GM18508 (cell line): ENCODE results near the gene FAM9C.
"Not testable (repeated sequence)": the region's sequence is repeated elsewhere in the genome, so short reads cannot be mapped to it uniquely, and the experiment has no call there.

Experiments
- ATAC-seq: cut with Tn5 transposase; IDR thresholded peaks from one replicate; pipeline ENCODE4 v1.9.1; 2021; ENCODE audit warnings: moderate number of reproducible peaks; ENCODE audit not compliant: insufficient read depth, unreplicated experiment

FAM9C gene

DNA sequence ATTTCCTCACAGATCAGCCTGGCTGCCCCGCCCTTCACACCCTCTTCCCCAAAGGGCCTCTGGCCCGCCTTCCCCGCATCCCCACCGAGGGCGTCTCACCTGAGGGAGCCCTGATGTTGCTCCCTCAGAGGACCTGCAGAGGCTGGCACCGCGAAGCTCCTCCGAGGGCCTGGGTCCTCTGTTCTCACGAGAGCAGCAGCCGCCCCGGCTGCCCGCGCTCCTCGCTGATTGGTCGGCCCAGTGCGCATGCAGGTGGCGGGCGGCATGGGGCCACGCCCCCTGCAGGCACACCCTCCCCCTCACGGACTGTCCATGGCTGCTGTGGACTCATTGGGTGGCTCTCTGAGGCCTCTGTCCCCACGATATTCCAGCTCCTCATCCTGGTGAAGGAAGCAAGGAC, at the start of gene FAM9C:
Gene FAM9C (minus strand): TSS at position 180 of the 400 bp plus-strand sequence. CDS start 831 bp downstream, outside the sequence.
- no peak for ATAC-seq

DNA sequence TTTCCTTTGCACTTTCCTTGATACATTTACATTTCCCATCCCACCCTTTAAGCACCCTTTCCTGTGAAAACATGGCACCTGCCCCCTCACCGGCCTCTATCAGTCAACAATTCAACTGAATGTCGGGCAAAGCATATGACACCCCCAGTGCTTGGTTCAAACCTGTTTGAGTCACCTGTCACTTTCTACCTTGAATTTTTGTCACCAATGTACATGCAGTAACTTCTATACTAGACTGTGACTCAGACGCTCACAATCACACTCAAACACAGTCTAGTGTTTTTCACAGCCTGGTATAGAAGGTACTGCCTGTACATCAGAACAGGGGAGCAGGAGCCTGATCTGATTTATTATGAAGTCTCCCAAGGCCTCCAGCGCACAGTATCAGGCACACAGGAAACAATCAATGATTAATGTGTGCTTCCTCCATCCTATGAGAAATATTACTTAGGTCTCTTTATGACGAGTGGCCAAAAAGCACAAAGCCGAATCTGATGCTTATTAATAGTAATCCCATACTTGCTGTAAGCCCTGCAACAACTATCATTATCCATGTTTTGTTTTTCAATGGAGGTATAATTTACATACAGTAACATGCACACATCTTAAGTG, 49.2 kb upstream of the FAM9C start:
- no peak for ATAC-seq

DNA sequence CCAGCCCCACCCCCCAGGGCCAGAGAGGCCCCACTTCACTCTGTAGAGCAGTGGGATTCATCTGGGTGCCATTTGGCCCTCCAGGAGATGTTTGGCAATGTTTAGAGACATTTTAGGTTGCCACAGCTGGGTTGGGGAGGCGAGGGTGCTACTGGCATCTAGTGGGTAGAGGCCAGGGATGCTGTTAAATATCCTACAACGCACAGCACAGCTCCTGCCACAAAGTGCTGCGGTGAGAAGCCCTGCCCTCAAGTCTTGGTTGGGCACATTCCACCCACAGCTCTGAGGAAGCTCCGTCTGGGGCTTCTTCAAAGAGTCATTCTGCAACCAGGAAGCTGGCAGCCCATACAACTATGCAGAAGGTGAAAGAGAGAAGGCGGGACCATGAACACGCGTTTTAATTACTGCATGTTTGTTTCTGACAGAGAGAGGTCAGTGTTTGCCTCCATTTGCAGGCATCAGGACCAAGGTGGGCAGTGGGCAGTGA, 48.1 kb upstream of the FAM9C start:
- peak; percentile 58 for ATAC-seq

GRCh38 chrX:13091111-13091765, 46.8 kb upstream of the FAM9C start:
- ATAC-seq, result no peak

DNA sequence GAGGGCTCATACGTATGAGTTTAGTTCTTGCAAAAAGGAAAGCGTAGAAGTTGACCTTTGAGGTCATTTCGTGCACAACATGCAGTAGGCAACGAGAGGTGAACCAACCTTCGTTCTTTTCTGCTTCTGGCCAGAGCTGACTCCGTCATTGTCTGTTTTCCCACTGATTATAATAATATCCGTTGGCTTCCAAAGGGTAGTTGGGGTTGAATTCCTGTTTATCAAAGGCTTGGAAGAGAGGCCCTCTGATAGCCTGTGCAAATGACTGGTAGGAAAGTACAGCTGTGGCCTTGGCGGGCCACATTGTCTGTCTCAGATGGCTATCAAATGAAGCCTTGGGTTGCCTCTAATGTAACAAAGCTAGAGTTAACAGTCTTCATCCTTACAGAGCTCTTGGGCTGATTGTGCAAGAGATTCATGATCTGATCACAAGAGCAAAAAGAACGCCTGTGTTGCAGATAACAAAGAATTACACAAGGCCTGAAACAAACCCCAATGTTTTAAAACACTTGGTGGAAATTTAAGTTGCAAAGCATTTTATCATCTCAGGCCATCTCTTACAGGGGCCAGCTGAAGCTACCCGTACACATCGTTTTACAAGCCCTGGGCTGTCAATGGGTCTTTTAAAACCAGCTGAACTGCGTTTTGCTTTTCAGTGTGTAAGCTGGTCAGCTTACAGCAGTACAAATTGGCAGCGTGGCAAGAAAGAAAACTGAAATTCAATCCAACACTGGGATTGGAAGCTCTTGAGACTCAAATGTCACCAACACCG, 46.1 kb upstream of the FAM9C start:
- ATAC-seq, result no peak

DNA sequence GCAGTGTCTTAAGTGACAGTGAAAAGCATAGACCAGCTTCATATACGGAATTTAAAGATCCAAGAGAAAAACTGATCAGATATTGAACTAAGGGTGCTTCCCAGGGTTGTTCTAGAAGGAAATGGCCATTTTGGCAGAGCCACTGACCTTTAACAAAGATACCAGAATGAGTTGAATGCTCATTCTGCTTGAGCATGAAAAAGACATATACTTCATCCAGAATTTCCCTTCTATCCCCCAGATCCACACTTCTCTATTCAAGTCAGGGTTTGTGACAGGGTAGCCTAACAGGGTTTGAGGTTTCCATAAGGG, 45.6 kb upstream of the FAM9C start:
- ATAC-seq, result no peak

DNA sequence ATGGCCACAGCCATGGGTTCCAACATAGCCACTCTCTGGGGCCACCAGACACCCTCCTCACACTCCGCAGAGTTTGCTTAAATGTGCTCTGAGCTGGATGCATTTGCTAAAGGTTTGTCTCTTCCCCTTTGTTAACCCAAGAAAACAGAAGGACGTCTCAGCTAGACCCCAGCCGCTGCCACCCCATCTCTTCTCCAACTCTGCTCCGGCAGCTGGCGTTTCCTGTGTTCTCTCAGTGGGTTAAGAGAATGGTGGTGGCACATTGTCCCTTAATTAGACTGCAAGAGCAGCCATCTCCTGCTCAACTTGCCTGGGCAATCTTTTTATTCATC, 43.7 kb upstream of the FAM9C start:
- no peak for ATAC-seq

- peak; percentile 64 for ATAC-seq
Observed at GRCh38 chrX:13087322-13088155, 43.1 kb upstream of the FAM9C start.

GRCh38 chrX:13086793-13087321, 42.4 kb upstream of the FAM9C start:
- not testable (repeated sequence) for ATAC-seq

- no peak for ATAC-seq
Observed at GRCh38 chrX:13086076-13086475, 41.7 kb upstream of the FAM9C start.

DNA sequence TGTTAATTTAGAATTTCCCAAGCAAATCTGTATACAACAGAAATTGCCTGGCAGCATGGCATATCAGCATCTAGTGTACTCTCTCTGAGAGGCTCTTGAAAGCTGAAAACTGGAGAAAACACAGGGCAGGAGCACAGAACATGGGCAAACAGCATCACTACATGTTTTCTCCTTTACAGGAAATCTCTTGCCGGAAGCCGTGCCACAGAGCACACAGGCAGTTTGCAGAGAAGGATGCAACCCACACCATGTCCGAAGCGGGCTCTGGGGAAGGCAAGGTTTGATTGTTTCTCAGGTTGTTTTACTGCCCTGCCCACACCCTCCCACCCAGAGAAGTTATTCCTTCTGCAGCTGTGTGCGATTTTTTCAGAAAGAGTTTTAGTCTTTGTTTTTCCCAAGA, 41.1 kb upstream of the FAM9C start:
- no peak for ATAC-seq

DNA sequence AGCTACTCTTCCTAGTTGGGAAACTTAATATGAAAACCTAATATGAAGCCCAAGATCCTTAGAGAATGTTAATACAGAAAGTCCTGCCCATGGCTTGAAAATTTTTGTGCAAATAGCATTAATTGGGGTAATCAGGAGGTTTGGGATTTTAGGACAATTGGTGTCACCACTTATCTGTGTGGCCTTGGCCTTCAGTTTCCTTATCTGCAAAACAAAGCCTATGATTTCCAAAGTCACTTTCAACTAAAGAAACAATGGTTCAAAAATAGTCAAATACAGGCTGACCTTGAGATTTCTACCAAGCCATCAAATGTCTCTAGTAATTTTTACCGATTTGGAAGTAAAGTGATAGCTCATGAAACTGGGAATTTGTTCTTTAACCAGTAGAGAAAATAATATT, 40.2 kb upstream of the FAM9C start:
- ATAC-seq, result no peak

- ATAC-seq, result not testable (repeated sequence)
Observed at GRCh38 chrX:13083755-13084326, 39.4 kb upstream of the FAM9C start.

GRCh38 chrX:13082206-13083065, 38.0 kb upstream of the FAM9C start:
- no peak for ATAC-seq

- ATAC-seq, result no peak
Observed at GRCh38 chrX:13081395-13082205, 37.2 kb upstream of the FAM9C start.

GRCh38 chrX:13080128-13080795, 35.8 kb upstream of the FAM9C start:
- no peak for ATAC-seq

- no peak for ATAC-seq
Observed at GRCh38 chrX:13078739-13079444, 34.5 kb upstream of the FAM9C start.
